Measurements from ENCODE around the gene APOL1.
"Not testable (repeated sequence)": the region's sequence is repeated elsewhere in the genome, so short reads cannot be mapped to it uniquely, and the experiment has no call there.

The APOL1 gene

DNA sequence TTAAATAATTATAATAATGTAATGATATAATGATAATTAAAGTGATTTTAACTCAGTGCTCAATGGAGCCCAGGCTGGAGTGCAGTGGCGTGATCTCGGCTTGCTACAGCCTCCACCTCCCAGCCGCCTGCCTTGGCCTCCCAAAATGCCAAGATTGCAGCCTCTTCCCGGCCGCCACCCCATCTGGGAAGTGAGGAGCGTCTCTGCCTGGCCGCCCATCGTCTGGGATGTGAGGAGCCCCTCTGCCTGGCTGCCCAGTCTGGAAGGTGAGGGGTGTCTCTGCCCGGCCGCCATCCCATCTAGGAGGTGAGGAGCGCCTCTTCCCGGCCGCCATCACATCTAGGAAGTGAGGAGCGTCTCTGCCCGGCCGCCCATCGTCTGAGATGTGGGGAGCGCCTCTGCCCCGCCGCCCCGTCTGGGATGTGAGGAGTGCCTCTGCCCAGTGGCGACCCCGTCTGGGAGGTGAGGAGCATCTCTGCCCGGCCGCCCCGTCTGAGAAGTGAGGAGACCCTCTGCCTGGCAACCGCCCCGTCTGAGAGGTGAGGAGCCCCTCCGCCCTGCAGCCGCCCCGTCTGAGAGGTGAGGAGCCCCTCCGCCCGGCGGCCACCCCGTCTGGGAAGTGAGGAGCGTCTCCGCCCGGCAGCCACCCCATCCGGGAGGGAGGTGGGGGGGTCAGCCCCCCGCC lies 37.6 kb downstream of the APOL1 start:
- not testable (repeated sequence) for H3K4me1 ChIP-seq (ENCODE audit: control insufficient read depth, low read depth, low read length)

GRCh38 chr22:36291831-36292740 lies 39.2 kb downstream of the APOL1 start:
- Histone ChIP-seq H3K4me3 (ENCODE audit: low read length) (no peak overlapping the region), H3K9me3 (ENCODE audit: control insufficient read depth, low read depth, low read length) (no peaks in the 10 kb centered on the region), H3K27ac (ENCODE audit: low read length) (no peak overlapping the region), H3K4me1 (ENCODE audit: control insufficient read depth, low read depth, low read length) (no peaks in the 10 kb centered on the region), H3K9ac (ENCODE audit: low read length) (no peak overlapping the region), H3K27me3 (ENCODE audit: control insufficient read depth, insufficient read depth, low read length) (no peaks in the 10 kb centered on the region), H3K36me3 (ENCODE audit: control insufficient read depth, low read depth, low read length) (peaks cover 81% of the 10 kb centered on the region)

More for the DNA sequence above, 37.6 kb downstream of the APOL1 start:
- H3K27me3 ChIP-seq (ENCODE audit: control insufficient read depth, insufficient read depth, low read length); H3K9ac ChIP-seq (ENCODE audit: low read length); H3K27ac ChIP-seq (ENCODE audit: low read length); H3K9me3 ChIP-seq (ENCODE audit: control insufficient read depth, low read depth, low read length); H3K4me3 ChIP-seq (ENCODE audit: low read length): not testable (repeated sequence)
- peaks cover 72% of the 10 kb centered on the region for H3K36me3 ChIP-seq (ENCODE audit: control insufficient read depth, low read depth, low read length)

GRCh38 chr22:36292823-36293530 lies 40.0 kb downstream of the APOL1 start:
- no peaks in the 10 kb centered on the region for H3K9me3 ChIP-seq (ENCODE audit: control insufficient read depth, low read depth, low read length)
- no peak overlapping the region for H3K4me3 ChIP-seq (ENCODE audit: low read length)
- peaks cover 85% of the 10 kb centered on the region for H3K36me3 ChIP-seq (ENCODE audit: control insufficient read depth, low read depth, low read length)
- H3K4me1 ChIP-seq (ENCODE audit: control insufficient read depth, low read depth, low read length), result no peaks in the 10 kb centered on the region
- H3K27ac ChIP-seq (ENCODE audit: low read length), result no peak overlapping the region
- no peaks in the 10 kb centered on the region for H3K27me3 ChIP-seq (ENCODE audit: control insufficient read depth, insufficient read depth, low read length)
- H3K9ac ChIP-seq (ENCODE audit: low read length), result no peak overlapping the region

DNA sequence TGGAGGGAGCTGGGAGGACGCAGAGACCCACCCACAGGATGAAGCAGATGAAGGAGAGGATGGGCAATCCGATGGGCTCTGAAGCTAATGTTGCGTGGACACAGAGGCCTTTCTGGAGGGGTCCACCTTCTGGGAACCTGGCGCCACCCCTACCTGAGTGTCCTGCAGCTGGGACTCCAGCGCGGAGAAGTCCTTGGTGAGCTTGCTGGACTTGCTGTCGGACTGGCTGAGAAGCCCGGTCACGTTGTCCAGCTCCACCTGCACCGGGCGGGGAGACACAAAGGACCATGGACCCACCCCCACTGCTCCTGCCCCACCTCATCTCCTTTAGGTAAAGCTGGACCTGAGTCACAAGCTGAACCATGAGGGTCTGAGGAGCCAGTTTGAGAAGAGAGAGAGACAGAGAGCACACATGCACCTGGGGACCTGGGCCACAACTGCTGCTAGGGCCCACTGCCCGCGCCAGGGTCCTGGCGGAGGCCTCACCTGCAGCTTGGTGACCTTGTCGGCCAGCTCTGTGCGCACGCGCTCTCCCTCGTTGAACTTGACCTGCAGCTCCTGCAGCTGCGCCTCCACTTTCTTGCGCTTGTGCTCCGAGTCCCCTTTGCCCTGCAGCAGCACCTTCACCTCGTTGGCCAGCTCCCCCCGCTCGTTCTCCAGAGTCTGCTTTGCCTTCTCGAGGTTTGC lies 40.8 kb downstream of the APOL1 start:
- Histone ChIP-seq H3K9ac (ENCODE audit: low read length) (no peak overlapping the region), H3K27me3 (ENCODE audit: control insufficient read depth, insufficient read depth, low read length) (no peaks in the 10 kb centered on the region), H3K9me3 (ENCODE audit: control insufficient read depth, low read depth, low read length) (no peaks in the 10 kb centered on the region), H3K27ac (ENCODE audit: low read length) (no peak overlapping the region), H3K4me1 (ENCODE audit: control insufficient read depth, low read depth, low read length) (no peaks in the 10 kb centered on the region), H3K4me3 (ENCODE audit: low read length) (no peak overlapping the region), H3K36me3 (ENCODE audit: control insufficient read depth, low read depth, low read length) (peaks cover 85% of the 10 kb centered on the region)

GRCh38 chr22:36294293-36294620 lies 41.3 kb downstream of the APOL1 start:
- no peak overlapping the region for H3K4me3 ChIP-seq (ENCODE audit: low read length)
- no peaks in the 10 kb centered on the region for H3K27me3 ChIP-seq (ENCODE audit: control insufficient read depth, insufficient read depth, low read length)
- no peaks in the 10 kb centered on the region for H3K9me3 ChIP-seq (ENCODE audit: control insufficient read depth, low read depth, low read length)
- H3K4me1 ChIP-seq (ENCODE audit: control insufficient read depth, low read depth, low read length), result no peaks in the 10 kb centered on the region
- H3K36me3 ChIP-seq (ENCODE audit: control insufficient read depth, low read depth, low read length), result peaks cover 85% of the 10 kb centered on the region
- H3K27ac ChIP-seq (ENCODE audit: low read length), result no peak overlapping the region
- H3K9ac ChIP-seq (ENCODE audit: low read length), result no peak overlapping the region

- H3K9me3 ChIP-seq (ENCODE audit: control insufficient read depth, low read depth, low read length), result no peaks in the 10 kb centered on the region
- H3K9ac ChIP-seq (ENCODE audit: low read length), result no peak overlapping the region
- peaks cover 85% of the 10 kb centered on the region for H3K36me3 ChIP-seq (ENCODE audit: control insufficient read depth, low read depth, low read length)
- no peaks in the 10 kb centered on the region for H3K4me1 ChIP-seq (ENCODE audit: control insufficient read depth, low read depth, low read length)
- no peaks in the 10 kb centered on the region for H3K27me3 ChIP-seq (ENCODE audit: control insufficient read depth, insufficient read depth, low read length)
- H3K4me3 ChIP-seq (ENCODE audit: low read length), result no peak overlapping the region
- H3K27ac ChIP-seq (ENCODE audit: low read length), result no peak overlapping the region
Observed at GRCh38 chr22:36294801-36295200, 41.9 kb downstream of the APOL1 start.

GRCh38 chr22:36295247-36295646 lies 42.3 kb downstream of the APOL1 start:
- H3K4me1 ChIP-seq (ENCODE audit: control insufficient read depth, low read depth, low read length), result no peaks in the 10 kb centered on the region
- no peaks in the 10 kb centered on the region for H3K27me3 ChIP-seq (ENCODE audit: control insufficient read depth, insufficient read depth, low read length)
- no peak overlapping the region for H3K4me3 ChIP-seq (ENCODE audit: low read length)
- H3K27ac ChIP-seq (ENCODE audit: low read length), result no peak overlapping the region
- H3K36me3 ChIP-seq (ENCODE audit: control insufficient read depth, low read depth, low read length), result peaks cover 87% of the 10 kb centered on the region
- no peaks in the 10 kb centered on the region for H3K9me3 ChIP-seq (ENCODE audit: control insufficient read depth, low read depth, low read length)
- no peak overlapping the region for H3K9ac ChIP-seq (ENCODE audit: low read length)

GRCh38 chr22:36296690-36297089 lies 43.8 kb downstream of the APOL1 start:
- Histone ChIP-seq H3K9me3 (ENCODE audit: control insufficient read depth, low read depth, low read length) (no peaks in the 10 kb centered on the region), H3K36me3 (ENCODE audit: control insufficient read depth, low read depth, low read length) (peaks cover 98% of the 10 kb centered on the region), H3K27me3 (ENCODE audit: control insufficient read depth, insufficient read depth, low read length) (no peaks in the 10 kb centered on the region), H3K4me3 (ENCODE audit: low read length) (no peak overlapping the region), H3K27ac (ENCODE audit: low read length) (no peak overlapping the region), H3K9ac (ENCODE audit: low read length) (no peak overlapping the region), H3K4me1 (ENCODE audit: control insufficient read depth, low read depth, low read length) (no peaks in the 10 kb centered on the region)

DNA sequence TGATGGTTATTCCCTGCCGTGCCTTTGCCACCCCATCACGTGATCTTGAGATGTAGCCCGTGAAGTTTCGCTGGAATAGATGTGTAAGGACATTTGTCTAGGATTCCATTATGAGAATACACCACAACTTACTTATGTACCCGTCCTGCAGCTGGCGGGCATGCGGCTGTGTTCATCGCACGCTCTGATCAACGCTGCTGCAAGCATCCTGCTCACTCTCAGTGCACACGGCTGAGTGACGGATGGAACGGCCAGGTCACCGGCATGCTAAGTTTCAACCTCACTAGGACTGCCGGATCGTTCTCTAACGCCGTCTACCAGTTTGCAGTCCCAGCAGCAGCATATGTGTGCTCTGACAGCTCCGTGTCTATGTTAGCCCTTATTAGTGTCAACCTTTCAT lies 44.6 kb downstream of the APOL1 start:
- Histone ChIP-seq H3K9ac (ENCODE audit: low read length) (no peak overlapping the region), H3K9me3 (ENCODE audit: control insufficient read depth, low read depth, low read length) (no peaks in the 10 kb centered on the region), H3K27ac (ENCODE audit: low read length) (no peak overlapping the region), H3K36me3 (ENCODE audit: control insufficient read depth, low read depth, low read length) (peaks cover 97% of the 10 kb centered on the region), H3K4me3 (ENCODE audit: low read length) (no peak overlapping the region), H3K27me3 (ENCODE audit: control insufficient read depth, insufficient read depth, low read length) (no peaks in the 10 kb centered on the region), H3K4me1 (ENCODE audit: control insufficient read depth, low read depth, low read length) (no peaks in the 10 kb centered on the region)

GRCh38 chr22:36298118-36298517 lies 45.2 kb downstream of the APOL1 start:
- no peaks in the 10 kb centered on the region for H3K27me3 ChIP-seq (ENCODE audit: control insufficient read depth, insufficient read depth, low read length)
- H3K4me1 ChIP-seq (ENCODE audit: control insufficient read depth, low read depth, low read length), result no peaks in the 10 kb centered on the region
- H3K4me3 ChIP-seq (ENCODE audit: low read length), result no peak overlapping the region
- H3K9ac ChIP-seq (ENCODE audit: low read length), result no peak overlapping the region
- no peak overlapping the region for H3K27ac ChIP-seq (ENCODE audit: low read length)
- peaks cover 97% of the 10 kb centered on the region for H3K36me3 ChIP-seq (ENCODE audit: control insufficient read depth, low read depth, low read length)
- no peaks in the 10 kb centered on the region for H3K9me3 ChIP-seq (ENCODE audit: control insufficient read depth, low read depth, low read length)

- Histone ChIP-seq H3K4me1 (ENCODE audit: control insufficient read depth, low read depth, low read length) (no peaks in the 10 kb centered on the region), H3K27me3 (ENCODE audit: control insufficient read depth, insufficient read depth, low read length) (no peaks in the 10 kb centered on the region), H3K9ac (ENCODE audit: low read length) (no peak overlapping the region), H3K4me3 (ENCODE audit: low read length) (no peak overlapping the region), H3K36me3 (ENCODE audit: control insufficient read depth, low read depth, low read length) (peaks cover 94% of the 10 kb centered on the region), H3K9me3 (ENCODE audit: control insufficient read depth, low read depth, low read length) (no peaks in the 10 kb centered on the region), H3K27ac (ENCODE audit: low read length) (no peak overlapping the region)
Observed at GRCh38 chr22:36298601-36299000, 45.7 kb downstream of the APOL1 start.

Data from iPS-18a (cell line).